Adrenal gland (tissue), 5 donors: Measurements from ENCODE around the gene CUTA.

Experiments used
- POLR2A ChIP-seq, 2 donors: fragments of 450-650 bp; IDR thresholded peaks; one replicate each; pipeline ENCODE4 v1.6.1; 2017; ENCODE audit warnings: antibody characterized with exemption in 2 of 2, mild to moderate bottlenecking in 2 of 2, moderate library complexity in 1 of 2
- TF ChIP-seq, protein P1 (sequence below), 6 experiments: fragments of 450-650 bp in 4 of 6; fragments of 200-600 bp in 2 of 6; sonication (generic) in 1 of 6; IDR thresholded peaks; 1 replicate in 5 of 6; 2 replicates in 1 of 6; pipeline versions ENCODE4 v1.5.1 to v1.8.0; 2016 to 2021; ENCODE audit warnings: antibody characterized with exemption in 6 of 6, mild to moderate bottlenecking in 2 of 6, moderate library complexity in 1 of 6
- donor health status: DM: no; HTN: no; CAD: no.

DNA sequence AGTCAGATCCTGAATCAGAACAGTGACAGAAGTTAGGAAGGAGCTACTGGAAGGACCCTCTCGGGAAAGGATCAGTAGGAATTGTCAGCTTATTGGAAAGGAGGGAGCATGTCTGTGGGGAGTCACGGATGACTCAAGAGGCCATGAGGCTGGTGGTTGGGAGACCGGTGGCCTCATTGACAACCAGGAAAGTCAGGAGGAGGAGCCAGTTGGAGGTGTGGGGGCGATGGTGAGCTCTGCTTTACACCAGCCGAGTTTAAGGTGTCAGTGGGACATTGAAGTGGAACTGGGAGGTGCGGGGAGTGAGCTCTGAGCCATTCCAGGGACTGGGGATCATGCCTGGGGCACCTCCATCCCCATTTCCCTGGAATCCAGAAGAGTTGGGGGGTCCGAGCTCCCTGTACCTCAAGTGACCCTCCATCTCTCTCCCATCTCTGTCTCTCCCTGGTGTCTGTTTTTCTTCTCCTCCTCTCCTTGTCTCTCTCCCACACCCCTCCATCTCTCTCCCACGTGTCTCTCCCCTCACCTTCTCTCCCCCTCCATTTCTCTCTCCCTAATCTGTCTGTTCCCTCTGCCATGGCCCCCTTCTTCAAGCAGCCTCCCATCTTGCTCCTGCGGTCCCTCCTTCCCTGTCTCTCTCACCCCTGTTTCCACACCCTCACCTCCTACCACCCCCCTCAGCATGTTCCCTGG, 22.2 kb upstream of the CUTA start:
- TF ChIP-seq, protein P1, sequence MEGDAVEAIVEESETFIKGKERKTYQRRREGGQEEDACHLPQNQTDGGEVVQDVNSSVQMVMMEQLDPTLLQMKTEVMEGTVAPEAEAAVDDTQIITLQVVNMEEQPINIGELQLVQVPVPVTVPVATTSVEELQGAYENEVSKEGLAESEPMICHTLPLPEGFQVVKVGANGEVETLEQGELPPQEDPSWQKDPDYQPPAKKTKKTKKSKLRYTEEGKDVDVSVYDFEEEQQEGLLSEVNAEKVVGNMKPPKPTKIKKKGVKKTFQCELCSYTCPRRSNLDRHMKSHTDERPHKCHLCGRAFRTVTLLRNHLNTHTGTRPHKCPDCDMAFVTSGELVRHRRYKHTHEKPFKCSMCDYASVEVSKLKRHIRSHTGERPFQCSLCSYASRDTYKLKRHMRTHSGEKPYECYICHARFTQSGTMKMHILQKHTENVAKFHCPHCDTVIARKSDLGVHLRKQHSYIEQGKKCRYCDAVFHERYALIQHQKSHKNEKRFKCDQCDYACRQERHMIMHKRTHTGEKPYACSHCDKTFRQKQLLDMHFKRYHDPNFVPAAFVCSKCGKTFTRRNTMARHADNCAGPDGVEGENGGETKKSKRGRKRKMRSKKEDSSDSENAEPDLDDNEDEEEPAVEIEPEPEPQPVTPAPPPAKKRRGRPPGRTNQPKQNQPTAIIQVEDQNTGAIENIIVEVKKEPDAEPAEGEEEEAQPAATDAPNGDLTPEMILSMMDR (IDR thresholded peaks at IDR 0.05), result no peak
- TF ChIP-seq POLR2A (IDR thresholded peaks at IDR 0.05), result no peak
